Measurements from ENCODE around the gene SECISBP2.

The SECISBP2 gene

GRCh38 chr9:89380437-89381307 is 62.4 kb downstream of the SECISBP2 start:
- H3K27me3 ChIP-seq (ENCODE audit: control insufficient read depth, insufficient read depth, low read length) = no peaks in the 10 kb centered on the region
- DNase-seq (ENCODE audit: low read depth, low spot score) = no peak
- no CpG with 5 or more reads among the region's 26 CpGs for WGBS (ENCODE audit: insufficient coverage, insufficient read length)
- no peak overlapping the region for H3K4me3 ChIP-seq (ENCODE audit: low read length)
- H3K4me1 ChIP-seq (ENCODE audit: control insufficient read depth, insufficient read depth, low read length) = no peaks in the 10 kb centered on the region
- no peaks in the 10 kb centered on the region for H3K9me3 ChIP-seq (ENCODE audit: control insufficient read depth, insufficient read depth, low read length)
- H3K27ac ChIP-seq (ENCODE audit: low read length) = no peak overlapping the region
- H3K36me3 ChIP-seq (ENCODE audit: control insufficient read depth, insufficient read depth, low read length) = peaks cover 23% of the 10 kb centered on the region

DNA sequence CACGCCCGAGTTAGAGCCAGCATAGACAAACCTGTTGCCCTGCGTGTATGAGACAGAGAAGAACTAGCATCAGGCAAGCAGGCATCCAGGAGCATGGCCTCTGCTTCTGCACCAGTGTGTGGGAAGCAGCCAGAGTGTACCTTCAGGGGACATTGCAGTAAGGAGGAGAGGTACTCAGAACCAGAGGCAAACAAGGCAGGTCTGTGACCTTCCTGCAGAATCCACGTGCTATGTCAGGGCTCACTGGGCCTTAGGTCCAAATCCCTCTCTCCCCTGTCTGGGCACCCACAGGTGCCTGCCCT is 63.0 kb downstream of the SECISBP2 start:
- WGBS (ENCODE audit: insufficient coverage, insufficient read length) = no CpG with 5 or more reads among the region's 4 CpGs
- no peak overlapping the region for H3K4me3 ChIP-seq (ENCODE audit: low read length)
- H3K36me3 ChIP-seq (ENCODE audit: control insufficient read depth, insufficient read depth, low read length) = peaks cover 27% of the 10 kb centered on the region
- H3K27ac ChIP-seq (ENCODE audit: low read length) = no peak overlapping the region
- H3K27me3 ChIP-seq (ENCODE audit: control insufficient read depth, insufficient read depth, low read length) = no peaks in the 10 kb centered on the region
- H3K4me1 ChIP-seq (ENCODE audit: control insufficient read depth, insufficient read depth, low read length) = no peaks in the 10 kb centered on the region
- H3K9me3 ChIP-seq (ENCODE audit: control insufficient read depth, insufficient read depth, low read length) = no peaks in the 10 kb centered on the region
- DNase-seq (ENCODE audit: low read depth, low spot score) = no peak

GRCh38 chr9:89382026-89382986 is 64.0 kb downstream of the SECISBP2 start:
- Histone ChIP-seq H3K4me3 (ENCODE audit: low read length) (no peak overlapping the region), H3K9me3 (ENCODE audit: control insufficient read depth, insufficient read depth, low read length) (no peaks in the 10 kb centered on the region), H3K36me3 (ENCODE audit: control insufficient read depth, insufficient read depth, low read length) (peaks cover 36% of the 10 kb centered on the region), H3K27ac (ENCODE audit: low read length) (no peak overlapping the region), H3K4me1 (ENCODE audit: control insufficient read depth, insufficient read depth, low read length) (no peaks in the 10 kb centered on the region), H3K27me3 (ENCODE audit: control insufficient read depth, insufficient read depth, low read length) (no peaks in the 10 kb centered on the region)
- no peak for DNase-seq (ENCODE audit: low read depth, low spot score)
- no CpG with 5 or more reads among the region's 27 CpGs for WGBS (ENCODE audit: insufficient coverage, insufficient read length)

DNA sequence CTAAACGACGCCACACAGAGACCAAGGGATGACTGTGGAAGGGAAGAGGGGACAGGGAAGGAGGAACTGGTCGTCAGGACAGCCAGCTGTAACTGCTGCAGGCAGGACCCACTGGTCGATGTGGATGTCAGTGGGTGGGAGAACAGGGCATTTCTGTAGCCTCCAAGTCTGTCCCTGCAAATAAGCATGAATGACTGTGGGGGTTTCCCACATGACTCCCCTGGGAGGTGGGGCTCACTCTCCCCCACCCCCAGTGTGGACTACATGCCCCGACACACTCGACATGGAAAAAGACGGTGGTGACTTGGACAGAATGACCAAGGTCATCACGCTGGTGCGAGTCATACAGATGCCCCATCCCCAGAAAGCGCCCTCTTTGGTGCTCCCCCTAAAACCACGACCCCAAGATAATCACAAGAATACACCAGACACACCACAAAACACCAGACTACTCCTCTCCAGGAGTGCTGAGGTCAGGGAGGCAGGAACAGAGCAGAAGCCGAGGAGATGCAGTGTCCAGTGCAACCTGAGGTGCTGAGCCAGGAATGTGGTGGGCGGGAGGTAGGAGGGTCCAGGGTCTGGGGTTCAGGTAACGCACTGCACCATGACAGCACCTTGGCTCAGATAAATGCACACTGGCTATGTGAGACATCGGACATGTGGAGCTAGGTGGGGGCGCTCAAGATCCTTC is 64.9 kb downstream of the SECISBP2 start:
- no peak for DNase-seq (ENCODE audit: low read depth, low spot score)
- no peaks in the 10 kb centered on the region for H3K27me3 ChIP-seq (ENCODE audit: control insufficient read depth, insufficient read depth, low read length)

DNA sequence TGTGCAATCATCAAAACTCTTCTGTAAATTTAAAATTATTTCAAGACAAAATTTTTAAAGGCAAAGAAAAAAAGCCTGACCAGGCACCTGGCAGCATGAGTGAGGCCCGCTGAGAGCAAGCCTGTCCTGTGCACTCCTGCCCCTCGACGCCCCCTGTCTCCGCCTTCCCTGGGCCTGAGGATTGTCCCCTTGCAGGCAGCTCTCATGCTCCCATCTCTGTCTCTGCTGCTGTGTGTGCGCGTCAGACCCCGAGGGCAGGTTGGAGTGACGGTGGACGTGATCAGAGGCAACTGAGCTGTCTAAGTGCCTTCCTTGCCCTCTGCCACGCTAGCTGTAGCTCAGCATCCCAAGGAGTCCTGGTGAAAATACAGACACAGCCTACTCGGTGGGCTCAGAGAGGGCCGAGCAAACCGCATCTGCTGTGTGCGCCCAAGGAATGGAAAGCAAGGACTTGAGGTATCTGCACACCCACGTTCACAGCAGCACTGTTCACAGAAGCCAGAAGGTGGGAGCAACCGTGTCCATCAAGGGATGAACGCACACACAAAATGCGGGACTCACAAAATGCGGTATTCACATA is 65.5 kb downstream of the SECISBP2 start:
- H3K4me3 ChIP-seq (ENCODE audit: low read length) = no peak overlapping the region
- H3K36me3 ChIP-seq (ENCODE audit: control insufficient read depth, insufficient read depth, low read length) = peaks cover 36% of the 10 kb centered on the region
- no peak overlapping the region for H3K27ac ChIP-seq (ENCODE audit: low read length)
- no peaks in the 10 kb centered on the region for H3K4me1 ChIP-seq (ENCODE audit: control insufficient read depth, insufficient read depth, low read length)
- no CpG with 5 or more reads among the region's 19 CpGs for whole genome bisulfite sequencing (ENCODE audit: insufficient coverage, insufficient read length)
- H3K9me3 ChIP-seq (ENCODE audit: control insufficient read depth, insufficient read depth, low read length) = no peaks in the 10 kb centered on the region
- no peak for DNase-seq (ENCODE audit: low read depth, low spot score)
- H3K27me3 ChIP-seq (ENCODE audit: control insufficient read depth, insufficient read depth, low read length) = no peaks in the 10 kb centered on the region

More for the DNA sequence above, 64.9 kb downstream of the SECISBP2 start:
- Histone ChIP-seq H3K27ac (ENCODE audit: low read length) (no peak overlapping the region), H3K36me3 (ENCODE audit: control insufficient read depth, insufficient read depth, low read length) (peaks cover 35% of the 10 kb centered on the region), H3K4me3 (ENCODE audit: low read length) (no peak overlapping the region), H3K4me1 (ENCODE audit: control insufficient read depth, insufficient read depth, low read length) (no peaks in the 10 kb centered on the region), H3K9me3 (ENCODE audit: control insufficient read depth, insufficient read depth, low read length) (no peaks in the 10 kb centered on the region)
- no CpG with 5 or more reads among the region's 16 CpGs for WGBS (ENCODE audit: insufficient coverage, insufficient read length)

DNA sequence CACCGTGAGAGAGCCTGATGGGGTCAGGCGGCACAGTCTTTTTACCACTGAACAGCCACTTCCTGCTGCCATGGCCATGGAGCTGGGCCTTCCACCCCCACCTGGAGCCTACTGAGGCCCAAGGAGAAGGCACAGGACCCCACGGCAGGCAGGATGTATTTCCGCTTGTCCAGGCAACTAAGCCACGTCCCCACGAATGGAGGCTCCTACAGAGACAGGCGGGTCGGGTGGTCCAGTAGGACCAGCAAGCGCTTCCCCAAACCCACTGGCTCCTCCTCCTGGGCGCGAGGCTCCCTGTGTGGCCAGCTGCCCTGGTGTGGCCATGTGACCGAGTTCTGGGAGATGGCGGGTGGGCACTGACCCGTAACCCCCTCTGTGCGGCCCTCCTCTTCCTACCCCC is 66.5 kb downstream of the SECISBP2 start:
- Histone ChIP-seq H3K27me3 (ENCODE audit: control insufficient read depth, insufficient read depth, low read length) (no peaks in the 10 kb centered on the region), H3K36me3 (ENCODE audit: control insufficient read depth, insufficient read depth, low read length) (peaks cover 33% of the 10 kb centered on the region), H3K4me3 (ENCODE audit: low read length) (no peak overlapping the region), H3K9me3 (ENCODE audit: control insufficient read depth, insufficient read depth, low read length) (no peaks in the 10 kb centered on the region), H3K27ac (ENCODE audit: low read length) (no peak overlapping the region), H3K4me1 (ENCODE audit: control insufficient read depth, insufficient read depth, low read length) (no peaks in the 10 kb centered on the region)
- DNase-seq (ENCODE audit: low read depth, low spot score) = no peak
- no CpG with 5 or more reads among the region's 15 CpGs for WGBS (ENCODE audit: insufficient coverage, insufficient read length)

GRCh38 chr9:89386206-89386605 is 67.9 kb downstream of the SECISBP2 start:
- no peak overlapping the region for H3K4me3 ChIP-seq (ENCODE audit: low read length)
- no peaks in the 10 kb centered on the region for H3K4me1 ChIP-seq (ENCODE audit: control insufficient read depth, insufficient read depth, low read length)
- WGBS (ENCODE audit: insufficient coverage, insufficient read length) = no CpG with 5 or more reads among the region's 11 CpGs
- H3K27ac ChIP-seq (ENCODE audit: low read length) = no peak overlapping the region
- DNase-seq (ENCODE audit: low read depth, low spot score) = no peak
- peaks cover 35% of the 10 kb centered on the region for H3K36me3 ChIP-seq (ENCODE audit: control insufficient read depth, insufficient read depth, low read length)
- H3K9me3 ChIP-seq (ENCODE audit: control insufficient read depth, insufficient read depth, low read length) = no peaks in the 10 kb centered on the region
- no peaks in the 10 kb centered on the region for H3K27me3 ChIP-seq (ENCODE audit: control insufficient read depth, insufficient read depth, low read length)

- DNase-seq (ENCODE audit: low read depth, low spot score) = no peak
- WGBS (ENCODE audit: insufficient coverage, insufficient read length) = no CpG with 5 or more reads among the region's 11 CpGs
- H3K36me3 ChIP-seq (ENCODE audit: control insufficient read depth, insufficient read depth, low read length) = peaks cover 35% of the 10 kb centered on the region
- no peak overlapping the region for H3K4me3 ChIP-seq (ENCODE audit: low read length)
- H3K9me3 ChIP-seq (ENCODE audit: control insufficient read depth, insufficient read depth, low read length) = no peaks in the 10 kb centered on the region
- H3K27me3 ChIP-seq (ENCODE audit: control insufficient read depth, insufficient read depth, low read length) = no peaks in the 10 kb centered on the region
- H3K27ac ChIP-seq (ENCODE audit: low read length) = no peak overlapping the region
- H3K4me1 ChIP-seq (ENCODE audit: control insufficient read depth, insufficient read depth, low read length) = no peaks in the 10 kb centered on the region
Observed at GRCh38 chr9:89386797-89387196, 68.5 kb downstream of the SECISBP2 start.

DNA sequence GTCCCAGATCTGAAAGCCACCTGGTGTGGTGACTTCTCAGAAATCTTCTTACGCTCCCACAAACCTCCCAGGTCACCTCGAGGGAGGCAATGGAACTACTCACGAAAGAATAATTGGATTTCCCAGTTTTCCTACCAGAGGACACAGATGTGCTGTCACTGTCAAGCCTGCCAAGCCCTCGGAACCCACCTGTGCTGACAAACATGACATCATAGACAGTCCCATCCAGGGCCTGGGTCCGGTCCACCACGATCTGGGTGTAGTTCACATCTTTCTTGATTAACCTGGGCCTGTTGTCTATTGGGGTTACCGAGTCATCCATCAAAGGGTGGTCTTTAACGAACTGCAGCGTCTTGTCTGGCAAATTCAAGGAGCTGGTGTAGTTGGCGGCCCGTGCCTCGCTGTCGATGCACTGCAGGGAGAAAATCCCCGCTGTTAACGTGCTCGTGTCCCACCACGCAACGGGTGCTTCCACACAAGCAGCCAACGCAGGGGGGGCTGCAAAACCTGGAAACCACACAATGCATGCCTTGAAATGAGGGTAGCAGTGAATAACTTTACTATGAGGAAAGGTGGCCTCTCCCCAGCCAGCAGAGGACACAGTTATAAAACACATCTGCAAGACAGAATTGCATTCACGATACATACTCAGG is 69.0 kb downstream of the SECISBP2 start:
- no peak for DNase-seq (ENCODE audit: low read depth, low spot score)
- Histone ChIP-seq H3K27ac (ENCODE audit: low read length) (no peak overlapping the region), H3K4me3 (ENCODE audit: low read length) (no peak overlapping the region), H3K4me1 (ENCODE audit: control insufficient read depth, insufficient read depth, low read length) (no peaks in the 10 kb centered on the region), H3K27me3 (ENCODE audit: control insufficient read depth, insufficient read depth, low read length) (no peaks in the 10 kb centered on the region), H3K9me3 (ENCODE audit: control insufficient read depth, insufficient read depth, low read length) (no peaks in the 10 kb centered on the region), H3K36me3 (ENCODE audit: control insufficient read depth, insufficient read depth, low read length) (peaks cover 34% of the 10 kb centered on the region)
- no CpG with 5 or more reads among the region's 20 CpGs for WGBS (ENCODE audit: insufficient coverage, insufficient read length)

Measured in iPS DF 6.9 (cell line).